K562 (cell line): ENCODE results near the gene SBF1.

ENCODE experiments used
- CTCF ChIP-seq, 3 experiments: IDR thresholded peaks in 2 of 3; conservative IDR thresholded peaks in 1 of 3; 2 replicates each; pipeline ENCODE4 v1.5.1; 2011 to 2012; ENCODE audit warnings: low read length in 3 of 3, mild to moderate bottlenecking in 3 of 3, control low read depth in 2 of 3, improper control_type of control experiment in 1 of 3, inconsistent platforms in 1 of 3, low read depth in 1 of 3, mixed read lengths in 1 of 3, moderate library complexity in 1 of 3; ENCODE audit not compliant: insufficient read depth in 2 of 3
- MXI1 ChIP-seq: IDR thresholded peaks from 2 replicates; pipeline ENCODE4 v1.6.1; 2011; ENCODE audit warnings: low read depth, mild to moderate bottlenecking, improper control_type of control experiment, low read length
- SMARCC2 ChIP-seq: fragments of 450-650 bp; IDR thresholded peaks from 2 replicates; pipeline ENCODE4 v1.6.1; 2017; ENCODE audit warnings: antibody characterized with exemption, moderate library complexity, mild to moderate bottlenecking, low read depth

GRCh38 chr22:50463188-50463900 is 11.5 kb downstream of the SBF1 start:
- TF ChIP-seq MXI1 (no peak), SMARCC2 (no peak), CTCF (IDR thresholded peaks at IDR 0.05 in 2 of 3, conservative IDR thresholded peaks at IDR 0.05 in 1 of 3; ENCODE audit: insufficient read depth in 2 of 3, low read depth in 1 of 3, low read length in 3 of 3) (no peak)
